GM19463 (cell line): Measurements from ENCODE around the gene C9orf50.
"Not testable (repeated sequence)": the region's sequence is repeated elsewhere in the genome, so short reads cannot be mapped to it uniquely, and the experiment has no call there.

ENCODE experiments used
- ATAC-seq: cut with Tn5 transposase; IDR thresholded peaks from one replicate; pipeline ENCODE4 v1.9.1; 2021; ENCODE audit warnings: mild to moderate bottlenecking, moderate library complexity; ENCODE audit not compliant: unreplicated experiment

Gene C9orf50

DNA sequence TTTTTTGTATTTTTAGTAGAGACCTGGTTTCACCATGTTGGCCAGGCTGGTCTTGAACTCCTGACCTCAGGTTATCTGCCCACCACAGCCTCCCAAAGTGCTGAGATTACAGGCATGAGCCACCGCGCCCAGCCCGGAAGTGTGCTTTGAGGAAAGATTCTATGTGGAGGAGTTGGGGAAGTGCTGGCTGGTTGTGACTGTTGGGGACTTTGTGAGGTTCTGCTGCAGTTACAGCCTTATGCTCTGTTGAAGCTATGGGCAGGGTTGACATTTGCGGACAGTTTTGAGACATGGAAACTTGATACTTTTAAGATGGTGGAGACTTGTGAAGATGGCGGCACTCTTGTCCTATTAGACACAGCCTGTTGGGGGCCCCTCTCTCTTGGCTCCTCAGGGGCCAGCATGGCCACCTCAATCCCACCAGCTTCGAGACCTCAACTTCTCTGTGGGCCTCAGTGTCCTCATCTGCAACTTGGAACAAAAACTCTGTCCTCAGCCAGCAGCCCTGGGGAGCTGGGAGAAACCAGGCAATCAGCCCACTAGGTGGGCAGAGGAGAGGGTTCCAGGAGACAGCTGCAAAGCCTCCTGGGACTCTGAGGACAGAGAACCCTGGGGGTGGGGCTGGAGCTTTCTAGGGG, 24.9 kb downstream of the C9orf50 start:
- no peak for ATAC-seq

DNA sequence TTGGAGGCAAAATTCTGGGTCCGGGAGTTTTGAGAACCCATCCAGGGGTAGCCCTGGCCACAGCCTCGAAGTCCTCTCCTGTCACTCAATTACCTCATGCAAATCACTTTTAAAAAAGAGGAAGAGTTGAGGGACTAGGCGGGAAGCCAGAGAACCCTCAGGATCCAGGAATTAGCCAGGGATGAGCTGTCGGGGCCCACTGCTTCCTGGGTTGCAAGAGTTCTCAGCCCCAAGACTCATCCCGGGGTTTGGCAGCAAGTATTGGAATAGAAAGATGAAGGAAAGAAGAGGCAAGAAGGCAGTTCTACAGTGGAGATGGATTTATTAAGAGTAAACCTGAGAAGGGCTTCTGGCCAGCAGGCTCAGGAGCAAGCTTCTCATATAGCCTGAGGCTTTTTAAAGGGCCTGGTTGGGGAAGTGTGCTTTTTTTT, 25.6 kb downstream of the C9orf50 start:
- ATAC-seq: no peak

DNA sequence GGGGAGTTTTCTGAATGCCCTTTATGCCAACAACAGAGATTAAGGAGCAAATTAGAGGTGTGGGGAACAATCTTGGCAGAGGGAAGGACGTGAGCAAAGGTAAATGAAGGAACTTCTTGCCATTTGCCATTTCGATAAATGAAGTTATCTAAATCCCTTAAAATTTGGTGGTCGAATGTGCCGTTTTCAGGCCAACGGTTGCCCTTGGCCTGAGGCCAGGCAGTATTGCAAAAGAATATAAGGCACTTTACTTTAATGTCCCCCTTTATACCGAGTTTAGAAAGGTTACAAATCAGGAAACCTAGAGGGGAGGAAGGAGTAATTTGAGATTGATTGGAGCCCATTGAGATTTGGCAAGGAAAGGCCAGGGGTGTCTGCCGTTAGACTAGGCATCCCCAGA, 26.3 kb downstream of the C9orf50 start:
- ATAC-seq: no peak

DNA sequence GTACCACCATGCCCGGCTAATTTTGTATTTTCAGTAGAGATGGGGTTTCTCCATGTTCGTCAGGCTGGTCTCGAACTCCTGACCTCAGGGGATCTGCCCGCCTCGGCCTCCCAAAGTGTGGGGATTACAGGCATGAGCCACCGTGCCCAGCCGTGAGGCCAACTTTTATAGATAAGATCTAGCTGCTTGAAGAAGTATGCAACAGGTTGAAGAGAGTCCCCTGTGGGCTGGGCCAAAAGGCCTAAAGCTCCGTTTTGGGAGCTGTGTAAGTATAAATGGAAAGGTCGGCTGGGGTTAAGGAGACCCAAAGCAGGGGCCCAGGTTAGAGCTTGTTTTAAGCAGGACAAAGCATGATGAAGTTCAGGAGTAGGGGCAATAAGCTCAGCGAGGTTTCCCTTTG, 28.1 kb downstream of the C9orf50 start:
- not testable (repeated sequence) for ATAC-seq

DNA sequence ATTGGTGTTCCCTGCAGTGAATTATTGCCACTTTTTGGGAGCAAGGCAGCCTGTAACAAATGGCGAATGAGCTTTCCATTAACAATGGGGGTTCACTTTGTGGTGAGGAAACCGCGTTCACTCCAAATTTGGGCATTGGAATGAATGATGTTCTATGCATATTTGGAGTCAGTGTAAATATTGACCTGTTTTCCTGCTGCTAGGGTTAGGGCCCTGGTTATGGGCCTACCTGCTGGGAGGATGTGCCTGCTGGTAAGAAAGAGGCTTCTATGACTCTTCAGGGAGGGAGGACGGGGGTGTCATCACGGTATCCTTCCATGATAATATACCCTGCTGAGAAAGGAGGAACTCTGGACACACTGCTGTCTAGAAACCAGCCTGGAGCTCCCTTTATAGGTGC, 29.0 kb downstream of the C9orf50 start:
- no peak for ATAC-seq

DNA sequence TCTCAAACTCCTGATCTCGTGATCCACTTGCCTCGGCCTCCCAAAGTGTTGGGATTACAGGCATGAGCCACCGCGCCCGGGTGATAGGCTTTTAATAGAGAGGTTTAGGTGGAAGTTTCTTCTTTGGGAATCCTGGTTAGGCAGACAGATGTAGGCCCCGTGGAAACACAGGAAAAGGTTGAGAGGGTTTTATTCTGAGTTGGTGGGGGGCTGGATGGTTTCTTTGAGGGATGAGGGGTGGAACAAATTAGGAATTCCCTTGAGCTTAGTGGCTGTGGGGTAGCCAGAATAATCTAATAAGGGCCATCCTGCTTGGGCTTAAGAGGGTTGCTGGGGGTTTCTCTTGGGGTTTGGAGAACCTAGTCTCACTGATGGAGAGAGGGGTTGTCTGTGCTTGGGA, 30.4 kb downstream of the C9orf50 start:
- no peak for ATAC-seq

DNA sequence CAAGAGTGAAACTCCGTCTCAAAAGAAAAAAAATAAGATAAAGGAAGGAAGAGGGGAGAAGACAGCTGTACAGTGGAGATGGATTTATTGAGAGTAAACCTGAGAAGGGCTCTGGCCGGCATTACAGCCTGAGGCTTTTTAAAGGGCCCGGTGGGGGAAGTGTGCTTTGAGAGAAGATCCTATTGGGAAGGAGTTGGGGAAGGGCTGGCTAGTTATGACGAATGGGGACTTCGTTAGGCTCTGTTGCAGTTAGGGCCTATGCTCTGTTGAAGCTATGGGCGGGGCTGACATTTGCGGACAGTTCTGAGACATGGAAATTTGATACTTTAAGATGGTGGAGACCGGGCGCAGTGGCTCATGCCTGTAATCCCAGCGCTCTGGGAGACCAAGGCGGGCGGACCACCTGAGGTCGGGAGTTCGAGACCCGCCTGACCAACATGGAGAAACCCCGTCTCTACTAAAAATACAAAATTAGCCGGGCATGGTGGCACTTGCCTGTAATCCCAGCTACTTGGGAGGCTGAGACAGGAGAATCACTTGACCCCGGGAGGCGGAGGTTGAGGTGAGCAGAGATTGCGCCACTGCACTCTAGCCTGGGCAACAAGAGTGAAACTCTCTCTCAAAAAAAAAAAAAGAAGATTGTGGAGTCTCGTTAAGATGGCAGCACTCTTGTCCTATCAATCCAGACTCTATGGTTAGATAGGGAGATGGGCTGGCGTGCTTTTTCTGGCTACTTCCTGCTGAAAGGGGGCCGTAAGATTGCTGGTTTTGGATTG, 33.2 kb downstream of the C9orf50 start:
- ATAC-seq: no peak

DNA sequence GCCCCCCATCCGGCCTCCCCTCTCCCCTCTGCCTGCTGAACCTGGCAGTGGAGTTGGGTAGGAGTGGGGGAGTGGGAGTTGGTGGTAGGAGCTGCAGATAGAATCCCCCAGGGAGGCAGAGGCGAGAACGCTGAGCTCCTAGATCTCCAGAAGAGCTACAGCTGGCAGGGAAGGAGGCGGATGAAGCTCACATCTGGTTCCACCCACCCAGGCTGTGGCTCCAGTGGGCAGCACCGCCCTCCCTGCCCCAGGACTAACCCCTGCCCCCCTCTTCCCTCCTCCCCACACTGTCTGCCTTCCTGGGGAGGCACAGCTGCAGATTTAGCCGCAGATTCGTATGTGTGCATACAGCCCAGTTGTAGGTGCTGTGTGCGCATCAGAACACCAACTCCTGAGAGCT, 34.2 kb downstream of the C9orf50 start:
- no peak for ATAC-seq

DNA sequence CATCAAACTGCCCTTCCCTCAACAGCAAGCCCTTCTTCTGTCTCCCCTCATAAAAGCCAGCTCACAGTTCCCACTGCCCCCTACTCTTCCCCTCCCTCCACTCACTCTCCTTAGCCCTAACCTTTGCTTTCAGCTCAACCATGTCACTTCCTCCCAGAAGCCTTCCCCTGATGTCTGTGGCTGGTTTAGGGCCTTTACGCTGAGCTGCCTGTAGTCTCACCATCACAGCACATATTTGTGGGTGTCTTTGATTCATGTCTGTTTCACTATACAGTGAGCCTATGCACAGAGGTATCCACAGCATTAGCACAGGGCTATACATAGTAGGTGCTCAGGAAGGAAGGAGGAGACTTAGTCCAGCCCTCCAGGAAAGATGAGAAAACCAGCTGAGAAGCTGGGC, 34.7 kb downstream of the C9orf50 start:
- ATAC-seq: no peak

DNA sequence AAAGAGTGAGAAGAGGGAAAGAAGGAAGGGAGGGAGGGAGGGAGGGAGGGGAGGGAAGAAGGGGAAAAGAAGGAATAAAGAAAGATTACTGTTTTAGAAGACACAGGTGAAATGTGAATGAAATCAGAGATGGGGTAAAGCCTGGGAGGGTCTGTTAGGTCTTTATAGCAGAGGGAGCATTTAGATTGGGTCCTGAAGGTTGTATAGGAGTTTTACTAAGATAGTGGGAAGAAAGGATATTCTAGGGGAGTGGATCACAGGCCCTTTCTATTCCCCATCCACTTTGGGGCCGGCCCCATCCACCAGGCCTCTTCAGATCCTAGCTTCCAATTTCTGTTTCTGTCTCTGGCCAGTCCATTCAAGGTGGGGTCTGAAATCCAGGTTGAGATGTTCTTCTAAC, 35.5 kb downstream of the C9orf50 start:
- no peak for ATAC-seq

DNA sequence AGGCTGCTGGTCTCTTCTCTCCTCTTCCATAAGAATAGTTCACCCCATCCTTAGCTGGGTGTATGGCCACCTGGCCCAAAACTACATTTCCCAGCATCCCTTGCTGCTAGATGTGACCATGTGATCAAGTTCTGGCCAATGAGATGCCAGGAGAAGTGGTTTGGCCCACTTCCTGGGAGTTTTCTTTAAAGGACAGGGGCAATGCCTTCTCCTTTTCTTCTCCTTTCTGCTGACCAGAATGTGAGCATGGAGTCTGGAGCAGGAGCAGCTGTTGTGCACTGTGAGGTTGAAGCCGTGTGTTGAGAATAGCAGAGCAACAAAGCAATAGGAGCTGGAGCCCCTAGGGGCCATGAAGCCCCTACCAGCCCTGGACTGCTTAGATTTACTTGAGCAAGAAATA, 36.8 kb downstream of the C9orf50 start:
- no peak for ATAC-seq

DNA sequence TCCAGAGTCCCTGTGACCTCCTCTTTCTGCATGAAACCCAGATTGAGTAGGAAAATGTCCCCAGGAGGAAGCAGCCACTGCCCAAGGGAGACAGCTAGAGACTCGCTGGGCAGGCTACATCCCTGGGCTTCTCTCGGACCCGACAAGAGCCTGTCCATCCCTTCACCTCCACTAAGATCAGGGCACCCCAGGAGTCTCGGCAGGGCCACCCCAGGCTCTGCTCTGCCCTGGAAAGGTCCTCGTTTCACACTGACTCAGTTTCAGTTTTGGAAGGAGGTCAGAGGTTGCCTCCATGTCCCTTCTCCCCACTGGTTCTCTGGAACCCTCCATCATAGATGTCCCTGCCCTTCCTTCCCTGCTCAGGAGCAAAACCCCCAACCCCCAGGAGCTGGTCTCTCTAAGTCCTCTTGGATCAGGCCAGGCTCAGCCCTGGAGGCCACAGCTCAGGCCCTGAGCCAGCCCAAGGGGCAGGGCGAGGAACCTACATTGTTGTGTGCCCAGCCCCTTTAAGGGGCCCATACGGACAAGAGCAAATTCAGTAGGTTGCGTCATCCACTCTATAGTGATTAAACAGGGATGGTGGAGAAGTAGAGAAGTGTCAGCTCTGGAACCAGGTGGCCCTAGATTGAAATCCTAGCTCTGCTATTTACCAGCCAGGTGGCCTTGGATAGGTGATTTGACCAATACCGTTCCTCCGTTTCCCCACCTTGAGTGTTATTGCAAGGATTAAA, 37.4 kb downstream of the C9orf50 start:
- ATAC-seq: no peak

DNA sequence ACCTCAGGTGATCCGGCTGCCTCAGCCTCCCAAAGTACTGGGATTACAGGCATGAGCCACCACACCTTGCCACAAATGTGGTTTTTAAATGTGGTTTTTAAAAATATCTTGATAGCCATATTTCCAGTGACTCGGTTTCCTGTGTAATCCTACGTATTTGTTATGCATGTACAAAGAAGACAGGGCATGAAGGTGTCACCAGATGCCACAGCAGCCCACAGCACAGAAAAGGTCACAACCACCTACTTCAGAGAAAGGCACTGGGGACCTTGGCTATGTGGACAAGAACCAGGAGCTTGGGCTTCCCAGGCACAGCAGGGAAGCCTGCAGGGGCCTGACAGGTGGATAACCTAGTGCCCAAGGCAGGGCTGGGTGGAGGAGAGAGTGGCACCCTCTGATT, 38.0 kb downstream of the C9orf50 start:
- no peak for ATAC-seq

DNA sequence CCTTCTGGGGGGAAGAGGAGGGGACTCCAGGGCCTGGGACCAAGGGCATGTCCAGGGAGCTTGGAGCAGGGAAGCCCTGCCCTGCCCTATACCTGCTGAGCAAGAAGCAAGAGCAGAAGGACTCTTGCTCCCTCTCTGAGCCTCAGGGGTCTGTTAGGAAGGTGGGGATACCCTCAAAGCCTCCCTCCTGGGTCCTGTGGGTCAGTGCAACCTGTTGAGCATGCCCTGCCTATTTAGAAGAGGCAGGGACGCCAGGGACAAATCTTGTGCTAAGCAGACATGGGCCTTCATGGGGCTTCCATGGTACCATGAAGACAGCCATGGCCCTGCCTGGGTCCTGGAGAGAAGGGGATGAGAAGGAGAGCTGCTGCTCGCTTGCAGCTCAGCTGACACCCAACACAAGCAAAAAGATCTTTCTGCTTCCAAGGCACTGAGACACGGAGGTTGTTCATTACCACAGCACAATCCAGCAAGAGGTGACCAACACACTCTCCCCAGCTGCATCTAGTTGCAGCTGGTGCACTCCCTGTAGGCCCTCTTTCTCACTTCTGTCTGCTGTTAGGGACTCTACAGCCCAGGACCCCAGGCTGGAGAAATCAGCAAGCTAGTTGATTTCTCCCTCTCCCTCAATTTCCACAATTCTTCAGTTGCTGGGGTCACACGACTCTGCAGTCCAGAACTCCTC, 39.3 kb downstream of the C9orf50 start:
- ATAC-seq: no peak

DNA sequence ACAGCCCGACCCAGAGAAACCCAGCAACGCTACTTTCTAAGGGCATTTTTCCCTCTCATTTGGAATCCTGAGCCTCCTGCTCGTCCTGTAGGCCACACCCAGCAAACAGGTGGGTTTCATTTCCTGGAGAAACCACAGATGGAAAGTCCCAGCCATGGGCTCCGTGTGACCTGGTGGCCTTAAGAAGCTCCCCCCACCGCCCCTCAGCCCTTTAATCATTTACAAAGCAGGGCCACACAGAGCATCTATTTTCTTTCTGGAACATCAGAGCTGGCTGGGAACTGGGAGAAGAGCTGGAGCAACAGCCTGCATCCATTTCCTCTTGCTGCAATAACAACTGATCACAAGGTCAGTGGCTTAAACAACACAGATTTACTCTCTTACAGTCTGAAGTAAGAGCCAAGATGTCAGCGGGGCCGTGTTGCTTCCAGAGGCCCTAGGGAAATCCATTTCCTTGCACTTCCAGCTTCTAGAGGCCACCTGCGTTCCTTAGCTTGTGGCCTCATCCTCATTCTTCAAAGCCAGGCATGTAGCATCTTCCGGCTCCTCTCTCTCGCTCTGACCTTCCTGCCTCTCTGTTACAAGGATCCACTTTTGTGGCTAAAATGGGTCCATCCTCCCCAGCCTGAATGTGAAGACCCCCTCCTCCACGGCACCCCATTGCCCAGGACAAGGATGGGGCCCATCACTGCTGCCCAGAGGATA, 40.5 kb downstream of the C9orf50 start:
- ATAC-seq: no peak

DNA sequence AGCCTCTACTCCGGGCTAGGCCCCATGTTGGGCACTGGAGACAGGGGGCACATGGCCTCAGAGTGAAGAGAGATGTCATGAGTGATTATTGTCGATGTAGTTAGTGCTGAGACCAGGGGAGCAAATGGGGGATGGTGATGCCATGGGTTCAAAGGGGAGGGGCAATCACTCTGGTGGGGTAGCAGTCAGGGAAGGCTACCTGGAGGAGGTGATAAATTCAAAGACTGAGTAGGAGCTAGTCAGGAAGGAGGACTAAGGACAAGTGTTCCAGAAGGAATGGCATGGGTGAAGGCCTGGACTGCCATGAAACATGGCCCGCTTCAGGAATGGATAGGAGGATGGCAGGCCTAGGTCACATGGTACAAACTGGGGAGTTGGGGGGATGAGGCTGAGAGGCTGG, 41.6 kb downstream of the C9orf50 start:
- no peak for ATAC-seq

DNA sequence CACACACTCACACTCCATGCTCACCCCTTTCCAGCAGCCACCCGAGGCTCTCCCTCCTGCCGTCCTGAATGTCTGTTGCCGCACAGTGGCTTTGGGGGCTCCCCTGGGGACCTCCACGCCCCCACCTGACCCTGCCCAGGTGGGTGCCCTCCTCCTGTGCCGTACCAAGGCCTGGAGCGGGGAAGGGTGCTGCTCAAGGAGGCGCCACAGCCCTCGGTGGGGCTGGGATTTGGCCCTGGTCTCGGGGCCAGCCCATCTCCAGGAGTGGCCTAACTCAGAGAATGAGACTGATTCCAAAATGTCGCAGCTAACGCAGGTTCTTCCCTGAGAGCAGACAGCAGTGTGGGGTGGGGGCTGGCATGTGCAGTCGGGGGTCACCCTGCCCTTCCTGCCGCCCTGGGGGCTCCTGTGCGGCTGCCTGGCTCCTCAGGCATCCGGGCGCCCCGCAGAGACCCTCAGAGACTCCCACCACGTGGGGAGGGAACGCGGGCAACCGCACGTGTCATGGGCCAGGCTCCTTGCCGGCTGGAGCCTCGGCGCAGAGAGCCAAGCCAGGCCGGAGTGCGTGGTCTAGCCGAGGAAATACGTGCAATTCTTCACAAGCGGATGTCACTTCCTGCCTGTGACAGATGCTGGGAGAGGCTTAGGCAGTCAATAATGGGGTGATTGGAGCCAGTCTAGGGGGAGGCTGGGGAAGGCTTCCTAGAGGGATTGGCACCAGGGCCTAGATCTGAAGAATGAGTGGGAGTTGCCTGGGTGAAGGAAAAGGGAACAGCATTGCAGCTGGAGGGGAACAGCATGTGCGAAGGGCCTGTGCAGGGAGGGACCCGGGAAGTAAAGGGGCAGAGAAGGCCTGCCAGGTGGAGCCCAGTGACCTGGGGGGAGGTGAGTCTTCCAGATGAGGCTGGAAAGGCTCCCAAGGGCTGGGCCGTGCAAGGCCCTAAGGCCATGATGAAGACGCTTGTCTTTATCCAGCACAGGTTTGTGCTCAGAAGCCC, 44.1 kb downstream of the C9orf50 start:
- no peak for ATAC-seq

DNA sequence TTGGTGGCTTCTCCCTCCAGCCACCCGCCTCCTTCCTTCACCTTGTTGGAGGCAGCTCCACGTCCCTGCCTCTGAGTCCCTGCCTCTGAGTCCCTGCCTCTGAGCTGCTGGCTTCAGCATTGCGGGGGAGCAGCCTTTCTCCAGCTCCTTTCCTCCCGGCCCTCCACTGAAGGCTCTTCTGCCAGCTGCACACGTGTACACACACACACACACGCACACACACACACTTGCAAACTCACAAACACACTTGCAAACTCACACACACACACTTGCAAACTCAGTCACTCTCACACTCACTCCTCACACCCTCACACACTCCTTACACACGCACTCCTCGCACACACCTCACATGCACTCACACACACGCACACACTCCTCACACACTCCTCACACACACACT, 45.1 kb downstream of the C9orf50 start:
- no peak for ATAC-seq

DNA sequence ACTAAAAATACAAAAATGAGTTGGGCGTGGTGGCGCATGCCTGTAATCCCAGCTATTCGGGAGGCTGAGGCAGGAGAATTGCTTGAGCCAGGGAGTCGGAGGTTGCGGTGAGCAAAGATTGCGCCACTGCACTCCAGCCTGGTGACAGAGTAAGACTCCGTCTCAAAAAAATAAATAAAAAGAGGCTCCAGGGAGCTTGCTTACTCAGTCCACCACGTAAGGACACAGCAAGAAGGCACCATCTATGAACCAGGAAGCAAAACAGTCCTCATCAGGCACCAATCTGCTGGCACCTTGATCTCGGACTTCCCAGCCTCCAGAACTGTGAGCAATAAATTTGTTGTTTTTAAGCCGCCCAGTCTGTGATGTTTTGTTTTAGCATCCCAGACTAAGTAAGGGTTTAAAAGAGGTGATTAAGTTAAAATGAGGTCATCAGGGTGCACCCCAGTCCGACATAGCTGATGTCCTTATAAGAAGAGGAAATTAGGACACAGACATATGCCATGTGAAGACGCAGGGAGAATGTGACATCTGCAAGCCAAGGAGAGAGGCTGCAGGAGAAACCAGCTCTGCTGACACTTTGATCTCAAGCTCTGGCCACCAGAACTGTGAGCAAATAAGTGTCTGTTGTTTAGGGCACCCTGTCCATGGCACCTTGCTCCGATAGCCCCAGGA, 45.9 kb downstream of the C9orf50 start:
- ATAC-seq: no peak
